Endothelial cell of umbilical vein (primary cell): ENCODE results near the gene WDTC1. TPM values are rescaled to one million over a fixed set of nuclear protein-coding genes. Genes with fewer than 3 reads are reported as not detected.

ENCODE experiments used
- BruUV-seq: library from RNA; stranded (reverse); fragments of 400-500 nt; replicated peaks from 2 replicates; lab custom pipeline; 2021; lab: Mats Ljungman, UMichigan
- CTCF ChIA-PET: fragments of 300-600, 350-600 bp; sonication (Branson Sonifier 250); formaldehyde crosslinking; loops from one replicate; lab custom pipeline; 2021; ENCODE audit warnings: antibody characterized with exemption, inconsistent platforms; lab: Charles Lee
- POLR2A ChIA-PET: fragments of 300-600, 350-600 bp; sonication (Branson Sonifier 250); formaldehyde crosslinking; loops from one replicate; lab custom pipeline; 2021; ENCODE audit warnings: antibody characterized with exemption, inconsistent platforms; lab: Charles Lee
- DNase-seq: peaks from one replicate; pipeline ENCODE4 v3.0.0-alpha.2; 2011; ENCODE audit warnings: low read depth, low spot score
- FAIRE-seq: peaks from 2 replicates; lab custom pipeline; 2011; peaks lifted over from hg19 to GRCh38; lab: Jason Lieb, UNC
- H2AFZ ChIP-seq: 2 replicates; pipeline ENCODE4 v1.6.0; 2012; ENCODE audit warnings: low read depth, low read length, control low read depth, inconsistent platforms
- H3K27ac ChIP-seq: 2 replicates; pipeline ENCODE4 v1.5.1; 2011; ENCODE audit warnings: low read depth, mild to moderate bottlenecking, control low read depth, low read length, moderate library complexity; ENCODE audit not compliant: insufficient read depth
- H3K27me3 ChIP-seq, 2 experiments: 2 replicates each; pipeline versions ENCODE4 v1.6.0 to v1.6.1; 2011; ENCODE audit warnings: low read length in 2 of 2, mixed read lengths in 1 of 2; ENCODE audit not compliant: control insufficient read depth in 2 of 2, insufficient read depth in 2 of 2
- H3K36me3 ChIP-seq, 2 experiments: 2 replicates in 1 of 2; 3 replicates in 1 of 2; pipeline ENCODE4 v1.5.1; 2011; ENCODE audit warnings: low read length in 2 of 2, mild to moderate bottlenecking in 1 of 2, moderate library complexity in 1 of 2; ENCODE audit not compliant: control insufficient read depth in 2 of 2, insufficient read depth in 2 of 2; ENCODE audit errors: extremely low read depth in 1 of 2
- H3K4me1 ChIP-seq: 3 replicates; pipeline ENCODE4 v1.5.1; 2011; ENCODE audit warnings: mild to moderate bottlenecking, low read length; ENCODE audit not compliant: control insufficient read depth, insufficient read depth; ENCODE audit errors: extremely low read depth
- H3K4me2 ChIP-seq: 2 replicates; pipeline ENCODE4 v1.6.1; 2011; ENCODE audit warnings: low read length, control low read depth, mixed read lengths; ENCODE audit not compliant: insufficient read depth
- H3K4me3 ChIP-seq, 3 experiments: fragments of 200-600 bp in 1 of 3; sonication (generic), shearing (Covaris generic) in 1 of 3; replicated peaks in 1 of 3; 2 replicates each; pipeline ENCODE4 v1.5.1; 2011 to 2016; ENCODE audit warnings: control low read depth in 3 of 3, low read length in 3 of 3, mild to moderate bottlenecking in 2 of 3, inconsistent platforms in 1 of 3, low read depth in 1 of 3, moderate library complexity in 1 of 3; ENCODE audit not compliant: insufficient read depth in 1 of 3
- H3K79me2 ChIP-seq: 2 replicates; pipeline ENCODE4 v1.6.0; 2012; ENCODE audit warnings: low read length, inconsistent platforms; ENCODE audit not compliant: control insufficient read depth, insufficient read depth
- H3K9ac ChIP-seq: replicated peaks from 2 replicates; pipeline ENCODE3; 2011; ENCODE audit warnings: low read length, control low read depth; ENCODE audit not compliant: insufficient read depth; ENCODE audit errors: extremely low read depth
- H3K9me1 ChIP-seq: replicated peaks from 3 replicates; pipeline ENCODE4 v1.6.0; 2011; ENCODE audit warnings: mild to moderate bottlenecking, low read length; ENCODE audit not compliant: control insufficient read depth, insufficient read depth; ENCODE audit errors: extremely low read depth
- H3K9me3 ChIP-seq: replicated peaks from 2 replicates; pipeline ENCODE4 v1.5.1; 2012; ENCODE audit warnings: low read length, inconsistent platforms; ENCODE audit not compliant: control insufficient read depth, insufficient read depth
- H4K20me1 ChIP-seq: replicated peaks from 2 replicates; pipeline ENCODE3; 2011; ENCODE audit warnings: mild to moderate bottlenecking, low read length; ENCODE audit not compliant: control insufficient read depth, insufficient read depth; ENCODE audit errors: extremely low read depth
- CTCF ChIP-seq, 2 donors: IDR thresholded peaks; 1 replicate in 1 of 2; 2 replicates in 1 of 2; pipeline ENCODE4 v1.5.1; 2011; ENCODE audit warnings: low read length in 2 of 2, mild to moderate bottlenecking in 2 of 2, moderate library complexity in 2 of 2, control low read depth in 1 of 2, inconsistent platforms in 1 of 2, low read depth in 1 of 2; ENCODE audit not compliant: insufficient read depth in 1 of 2; ENCODE audit errors: extremely low read depth in 1 of 2
- EZH2 ChIP-seq: IDR thresholded peaks from 2 replicates; pipeline ENCODE4 v1.6.1; 2012; ENCODE audit warnings: borderline replicate concordance, low read depth, mild to moderate bottlenecking, moderate library complexity, low read length, inconsistent platforms; ENCODE audit not compliant: severe bottlenecking
- MYC ChIP-seq: IDR thresholded peaks from one replicate; pipeline ENCODE4 v1.6.1; 2011; ENCODE audit warnings: mild to moderate bottlenecking, low read depth, low read length
- dilution Hi-C: fragments of 300-500 bp; cut with MboI; formaldehyde crosslinking; loops from one replicate; pipeline ENCODE4 v1.15.0; 2019; ENCODE audit warnings: low sequenced_read_pairs; ENCODE audit not compliant: extremely low pct_ligation_motif_present
- intact Hi-C: fragments of 100-400 bp; cut with micrococcal nuclease; formaldehyde crosslinking; loops from one replicate; pipeline ENCODE4 v1.10.0; 2022
- polyA plus RNA-seq, 4 experiments: library from polyadenylated mRNA; depleted of rRNA in 3 of 4; stranded (reverse) in 3 of 4; unstranded in 1 of 4; fragments of >200 nt; gene quantifications; 2 replicates each; pipeline versions ENCODE4 v1.2.1 to v1.2.3, GENCODE V29; 2011 to 2012; ENCODE audit warnings: missing spikeins in 1 of 4
- total RNA-seq: library from RNA; stranded (reverse); gene quantifications from 2 replicates; pipeline ENCODE4 v1.2.3, GENCODE V29; 2021

WDTC1 gene
- total and polyA plus RNA-seq, 2 donors (not counting 3 experiments of a cell fraction or from before 2014, with no cell fraction given) = 15.4 to 27.6 TPM

- no peak overlapping the region for H3K4me3 ChIP-seq
- no peaks in the 10 kb centered on the region for H3K27me3 ChIP-seq
- dilution Hi-C loops = no loop called here
- no peaks in the 10 kb centered on the region for H4K20me1 ChIP-seq
- H3K4me2 ChIP-seq = no peak overlapping the region
- H3K9me1 ChIP-seq = no peaks in the 10 kb centered on the region
- intact Hi-C loops = loop anchor here (1.0 to 5.0 kb wide), 6 partner anchors 22 to 362 kb away; partner anchors contain the start of genes GPR3 and TMEM222
- DNase-seq (peak; percentile 89), FAIRE-seq (peak; percentile 96)
- ChIA-PET POLR2A (interaction anchor here (0.5 kb wide), 1 partner anchor 17 kb away, joined by 3 read pairs; no protein-coding TSS in a partner anchor), CTCF (interaction anchor here (0.6 to 10.9 kb wide), 43 partner anchors 9 to 419 kb away, joined by 3 to 275 read pairs (median 5); partner anchors contain the start of genes AHDC1, CD164L2, GPR3 and MAP3K6)
- no peaks in the 10 kb centered on the region for H3K79me2 ChIP-seq
- H3K27ac ChIP-seq = no peak overlapping the region
- no peak overlapping the region for H3K9ac ChIP-seq
- BruUV-seq = no TSS peak
- H2AFZ ChIP-seq = no peak overlapping the region
- peaks cover 0 to 21% of the 10 kb centered on the region in 2 experiments for H3K36me3 ChIP-seq
- no peaks in the 10 kb centered on the region for H3K4me1 ChIP-seq
- TF ChIP-seq CTCF (IDR thresholded peaks at IDR 0.05; ENCODE audit: extremely low read depth in 1 of 2, insufficient read depth in 1 of 2, low read depth in 1 of 2, low read length in 2 of 2) = peak; percentile 95 to 98
- no peak for TF ChIP-seq EZH2
- no peak for TF ChIP-seq MYC
- H3K9me3 ChIP-seq = no peaks in the 10 kb centered on the region
These were observed 66.1 kb downstream of the WDTC1 start for GRCh38 chr1:27300341-27301051.
